Right atrium auricular region (tissue), 2 donors: ENCODE data around the gene OLFM3. TPM values are rescaled to one million over a fixed set of nuclear protein-coding genes. Genes with fewer than 3 reads are reported as not detected.

ENCODE experiments used
- DNase-seq: peaks from one replicate; pipeline ENCODE4 v3.0.0-alpha.2; 2019; ENCODE audit warnings: low spot score
- H3K27ac ChIP-seq, 2 donors: fragments of 200-600 bp; sonication (generic); 1 replicate in 1 of 2; 2 replicates in 1 of 2; pipeline ENCODE4 v1.5.1; 2016 to 2019
- H3K27me3 ChIP-seq, 2 donors: fragments of 200-600 bp; sonication (generic); one replicate each; pipeline versions ENCODE4 v1.5.1 to v1.6.0; 2017 to 2019
- H3K36me3 ChIP-seq: fragments of 200-600 bp; sonication (generic); one replicate; pipeline ENCODE4 v1.5.1; 2016
- H3K4me1 ChIP-seq, 2 donors: fragments of 200-600 bp; sonication (generic); one replicate each; pipeline versions ENCODE4 v1.5.1 to v1.6.0; 2017 to 2019
- H3K4me3 ChIP-seq, 2 donors: fragments of 200-600 bp; sonication (generic); 1 replicate in 1 of 2; 2 replicates in 1 of 2; pipeline ENCODE4 v1.5.1; 2017 to 2019; ENCODE audit warnings: mild to moderate bottlenecking in 1 of 2, moderate library complexity in 1 of 2
- H3K9me3 ChIP-seq, 2 donors: fragments of 200-600 bp; sonication (generic); one replicate each; pipeline ENCODE4 v1.5.1; 2019
- CTCF ChIP-seq, 2 donors: fragments of 200-600 bp; sonication (generic); IDR thresholded peaks; one replicate each; pipeline ENCODE4 v1.5.1; 2019; ENCODE audit warnings: antibody characterized with exemption in 2 of 2
- total RNA-seq, 2 donors: library from RNA; depleted of rRNA; stranded (reverse); fragments of >200 nt; gene quantifications; one replicate each; pipeline ENCODE4 v1.1.0, GENCODE V29; 2016

OLFM3 gene
- total RNA-seq, 2 donors from 2014 or later = not detected

GRCh38 chr1:101820071-101820470 lies 176.7 kb downstream of the OLFM3 start:
- Histone ChIP-seq H3K9me3 (no peaks in the 10 kb centered on the region), H3K4me1 (no peaks in the 10 kb centered on the region), H3K4me3 (no peak overlapping the region), H3K36me3 (no peaks in the 10 kb centered on the region), H3K27me3 (no peaks in the 10 kb centered on the region), H3K27ac (no peak overlapping the region)
- no peak for DNase-seq
- TF ChIP-seq CTCF (IDR thresholded peaks at IDR 0.05) = peak in 1 of 2 donors; percentile 57

GRCh38 chr1:101816262-101816661 lies 180.5 kb downstream of the OLFM3 start:
- H3K27ac ChIP-seq = no peak overlapping the region
- H3K4me1 ChIP-seq = no peaks in the 10 kb centered on the region
- no peaks in the 10 kb centered on the region for H3K9me3 ChIP-seq
- no peaks in the 10 kb centered on the region for H3K27me3 ChIP-seq
- no peak for DNase-seq
- no peak for TF ChIP-seq CTCF (IDR thresholded peaks at IDR 0.05)
- no peak overlapping the region for H3K4me3 ChIP-seq
- no peaks in the 10 kb centered on the region for H3K36me3 ChIP-seq

GRCh38 chr1:101798417-101798816 lies 198.3 kb downstream of the OLFM3 start:
- TF ChIP-seq CTCF (IDR thresholded peaks at IDR 0.05) = no peak
- no peak overlapping the region for H3K27ac ChIP-seq
- no peak for DNase-seq

GRCh38 chr1:101797722-101798121 lies 199.0 kb downstream of the OLFM3 start:
- no peaks in the 10 kb centered on the region for H3K9me3 ChIP-seq
- no peak overlapping the region for H3K4me3 ChIP-seq
- no peak for TF ChIP-seq CTCF (IDR thresholded peaks at IDR 0.05)
- H3K27me3 ChIP-seq = no peaks in the 10 kb centered on the region
- H3K4me1 ChIP-seq = no peaks in the 10 kb centered on the region
- no peak overlapping the region for H3K27ac ChIP-seq
- DNase-seq = no peak
- no peaks in the 10 kb centered on the region for H3K36me3 ChIP-seq

More at GRCh38 chr1:101798417-101798816, 198.3 kb downstream of the OLFM3 start:
- Histone ChIP-seq H3K27me3 (no peaks in the 10 kb centered on the region), H3K4me1 (no peaks in the 10 kb centered on the region), H3K9me3 (no peaks in the 10 kb centered on the region), H3K4me3 (no peak overlapping the region), H3K36me3 (no peaks in the 10 kb centered on the region)

GRCh38 chr1:101781201-101781831 lies 215.4 kb downstream of the OLFM3 start:
- Histone ChIP-seq H3K4me1 (no peaks in the 10 kb centered on the region), H3K9me3 (no peaks in the 10 kb centered on the region), H3K27ac (no peak overlapping the region), H3K36me3 (no peaks in the 10 kb centered on the region), H3K27me3 (no peaks in the 10 kb centered on the region), H3K4me3 (no peak overlapping the region)
- DNase-seq = no peak
- TF ChIP-seq CTCF (IDR thresholded peaks at IDR 0.05) = no peak

GRCh38 chr1:101769520-101769919 lies 227.2 kb downstream of the OLFM3 start:
- no peaks in the 10 kb centered on the region for H3K36me3 ChIP-seq
- H3K4me1 ChIP-seq = no peaks in the 10 kb centered on the region
- no peak overlapping the region for H3K4me3 ChIP-seq
- H3K27ac ChIP-seq = no peak overlapping the region
- no peaks in the 10 kb centered on the region for H3K27me3 ChIP-seq
- peak in 1 of 2 donors; percentile 40 for TF ChIP-seq CTCF (IDR thresholded peaks at IDR 0.05)
- DNase-seq = no peak
- no peaks in the 10 kb centered on the region for H3K9me3 ChIP-seq
